WTC11 (cell line): Measurements from ENCODE around the gene SLC2A10.

ENCODE experiments used
- CTCF ChIP-seq: fragments of 200-600 bp; IDR thresholded peaks from 2 replicates; pipeline ENCODE4 v1.8.0; 2022; ENCODE audit warnings: antibody characterized with exemption
- IRF1 ChIP-seq: sonication (generic); formaldehyde crosslinking; IDR thresholded peaks from 2 replicates; pipeline ENCODE4 v1.8.0; 2023; ENCODE audit warnings: missing genetic modification reagents
- JUN ChIP-seq: sonication (generic); formaldehyde crosslinking; IDR thresholded peaks from 2 replicates; pipeline ENCODE4 v1.8.0; 2023; ENCODE audit warnings: mild to moderate bottlenecking, missing genetic modification reagents
- MAX ChIP-seq: sonication (generic); formaldehyde crosslinking; IDR thresholded peaks from 2 replicates; pipeline ENCODE4 v1.8.0; 2022; ENCODE audit warnings: mild to moderate bottlenecking, missing genetic modification reagents
- NFYB ChIP-seq: sonication (generic); formaldehyde crosslinking; conservative IDR thresholded peaks from 2 replicates; pipeline ENCODE4 v1.8.0; 2022; ENCODE audit warnings: low read depth, missing genetic modification reagents
- NR1H2 ChIP-seq: sonication (generic); formaldehyde crosslinking; IDR thresholded peaks from 2 replicates; pipeline ENCODE4 v1.9.0; 2021; ENCODE audit warnings: mild to moderate bottlenecking, moderate library complexity, missing genetic modification reagents
- SP1 ChIP-seq: sonication (generic); formaldehyde crosslinking; conservative IDR thresholded peaks from 2 replicates; pipeline ENCODE4 v1.8.1; 2022; ENCODE audit warnings: missing genetic modification reagents
- TEAD4 ChIP-seq: sonication (generic); formaldehyde crosslinking; IDR thresholded peaks from 2 replicates; pipeline ENCODE4 v1.8.0; 2022; ENCODE audit warnings: mild to moderate bottlenecking, missing genetic modification reagents
- TP53 ChIP-seq: sonication (generic); formaldehyde crosslinking; IDR thresholded peaks from 2 replicates; pipeline ENCODE4 v1.8.1; 2023; ENCODE audit warnings: mild to moderate bottlenecking, missing genetic modification reagents
- USF2 ChIP-seq: sonication (generic); formaldehyde crosslinking; IDR thresholded peaks from 2 replicates; pipeline ENCODE4 v1.8.1; 2023; ENCODE audit warnings: mild to moderate bottlenecking, missing genetic modification reagents, moderate library complexity
- ZNF138 ChIP-seq: sonication (generic); formaldehyde crosslinking; conservative IDR thresholded peaks from 2 replicates; pipeline ENCODE4 v1.8.1; 2022; ENCODE audit warnings: mild to moderate bottlenecking, moderate library complexity, missing genetic modification reagents

GRCh38 chr20:46691196-46691595 is 18.3 kb upstream of the SLC2A10 start:
- TF ChIP-seq JUN (CRISPR knock-in tag), result no peak
- TF ChIP-seq TEAD4 (CRISPR knock-in tag), result no peak
- no peak for TF ChIP-seq CTCF
- TF ChIP-seq MAX (CRISPR knock-in tag), result no peak
- no peak for TF ChIP-seq NR1H2
- no peak for TF ChIP-seq ZNF138 (CRISPR knock-in tag)
- TF ChIP-seq NFYB, result no peak
- TF ChIP-seq USF2 (CRISPR knock-in tag), result no peak
- no peak for TF ChIP-seq TP53
- no peak for TF ChIP-seq SP1
- no peak for TF ChIP-seq IRF1 (CRISPR knock-in tag)
